Endothelial cell of umbilical vein (primary cell): ENCODE data around the gene DAB1.

ENCODE experiments used
- CTCF ChIP-seq, 2 donors: IDR thresholded peaks; 1 replicate in 1 of 2; 2 replicates in 1 of 2; pipeline ENCODE4 v1.5.1; 2011; ENCODE audit warnings: low read length in 2 of 2, mild to moderate bottlenecking in 2 of 2, moderate library complexity in 2 of 2, control low read depth in 1 of 2, inconsistent platforms in 1 of 2, low read depth in 1 of 2; ENCODE audit not compliant: insufficient read depth in 1 of 2; ENCODE audit errors: extremely low read depth in 1 of 2
- EZH2 ChIP-seq: IDR thresholded peaks from 2 replicates; pipeline ENCODE4 v1.6.1; 2012; ENCODE audit warnings: borderline replicate concordance, low read depth, mild to moderate bottlenecking, moderate library complexity, low read length, inconsistent platforms; ENCODE audit not compliant: severe bottlenecking
- MYC ChIP-seq: IDR thresholded peaks from one replicate; pipeline ENCODE4 v1.6.1; 2011; ENCODE audit warnings: mild to moderate bottlenecking, low read depth, low read length
- POLR2A ChIP-seq: IDR thresholded peaks from 2 replicates; pipeline ENCODE4 v1.6.1; 2012; ENCODE audit warnings: low read depth, mild to moderate bottlenecking, control low read depth, low read length

- no peak for TF ChIP-seq POLR2A
- no peak for TF ChIP-seq CTCF (IDR thresholded peaks at IDR 0.05; ENCODE audit: extremely low read depth in 1 of 2, insufficient read depth in 1 of 2, low read depth in 1 of 2, low read length in 2 of 2)
- no peak for TF ChIP-seq EZH2
- TF ChIP-seq MYC, result no peak
Measured at GRCh38 chr1:57350610-57351009, 73.2 kb downstream of the DAB1 start.
